ENCODE data around the gene EFNA5.

DNA sequence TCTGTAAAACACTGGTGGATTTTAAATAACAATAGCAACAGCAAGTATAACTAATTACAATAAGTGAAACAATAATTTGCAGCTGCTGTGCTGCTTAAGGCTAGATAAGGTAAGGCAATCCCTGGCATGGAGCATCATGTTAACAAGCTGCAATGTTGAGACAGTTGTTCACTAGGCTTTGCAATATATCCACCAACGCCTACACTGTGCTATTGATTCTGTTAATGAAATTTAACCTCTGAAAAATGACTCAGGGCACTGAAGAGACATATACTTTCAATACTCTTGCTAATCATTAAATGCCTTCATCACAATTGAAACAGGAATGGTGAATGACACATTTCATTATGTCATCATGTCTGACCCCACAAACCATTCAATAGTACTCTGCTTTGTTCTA lies 255.0 kb downstream of the EFNA5 start:
- TF ChIP-seq POLR2A (IDR thresholded peaks at IDR 0.05; ENCODE audit: low read depth, low read length) = no peak
- TF ChIP-seq SPI1 (IDR thresholded peaks at IDR 0.05; ENCODE audit: low read depth, low read length) = no peak
- TF ChIP-seq TAF1 (IDR thresholded peaks at IDR 0.05; ENCODE audit: low read depth, low read length) = no peak
- TF ChIP-seq PAX5 (IDR thresholded peaks at IDR 0.05; ENCODE audit: insufficient read depth, low read length, severe bottlenecking) = no peak
- no peak for TF ChIP-seq POLR2AphosphoS5 (IDR thresholded peaks at IDR 0.05; ENCODE audit: low read depth, low read length)
